ENCODE data around the gene ANO8. TPM values are rescaled to one million over a fixed set of nuclear protein-coding genes. Genes with fewer than 3 reads are reported as not detected.

The ANO8 gene
- total and polyA plus RNA-seq, 2 experiments from 2014 or later = 1.1 to 7.3 TPM

- H3K9me2 ChIP-seq (replicated peaks; ENCODE audit: insufficient read depth) = no peaks in the 10 kb centered on the region
- no peak overlapping the region for H2AFZ ChIP-seq
- H3K79me2 ChIP-seq = no peaks in the 10 kb centered on the region
- H3K36me3 ChIP-seq (replicated peaks; ENCODE audit: insufficient read depth, low read depth) = no peaks in the 10 kb centered on the region
- no peak for DNase-seq (ENCODE audit: low spot score)
- no peaks in the 10 kb centered on the region for H3K9me3 ChIP-seq (ENCODE audit: low read depth)
- no peaks in the 10 kb centered on the region for H3K27me3 ChIP-seq
- TF ChIP-seq EZH2 (IDR thresholded peaks at IDR 0.05; ENCODE audit: borderline replicate concordance) (no peak), EZH2phosphoT487 (IDR thresholded peaks at IDR 0.05; ENCODE audit: low read depth, severe bottlenecking, unreplicated experiment) (no peak), CTCF (IDR thresholded peaks at IDR 0.05; ENCODE audit: poor library complexity) (no peak)
- no peak overlapping the region for H3K4me2 ChIP-seq
- no peaks in the 10 kb centered on the region for H4K20me1 ChIP-seq (ENCODE audit: insufficient read depth, poor library complexity, severe bottlenecking)
- peaks cover 5% of the 10 kb centered on the region for H3K4me1 ChIP-seq (ENCODE audit: insufficient read depth)
- no peak overlapping the region for H3K4me3 ChIP-seq
- H3K27ac ChIP-seq = no peak overlapping the region
- 59% methylated on average over 11 of the region's 11 CpGs for WGBS (ENCODE audit: low lambda C conversion rate, missing lambda C conversion rate)
These were observed 23.1 kb upstream of the ANO8 start for GRCh38 chr19:17357724-17358123.

DNA sequence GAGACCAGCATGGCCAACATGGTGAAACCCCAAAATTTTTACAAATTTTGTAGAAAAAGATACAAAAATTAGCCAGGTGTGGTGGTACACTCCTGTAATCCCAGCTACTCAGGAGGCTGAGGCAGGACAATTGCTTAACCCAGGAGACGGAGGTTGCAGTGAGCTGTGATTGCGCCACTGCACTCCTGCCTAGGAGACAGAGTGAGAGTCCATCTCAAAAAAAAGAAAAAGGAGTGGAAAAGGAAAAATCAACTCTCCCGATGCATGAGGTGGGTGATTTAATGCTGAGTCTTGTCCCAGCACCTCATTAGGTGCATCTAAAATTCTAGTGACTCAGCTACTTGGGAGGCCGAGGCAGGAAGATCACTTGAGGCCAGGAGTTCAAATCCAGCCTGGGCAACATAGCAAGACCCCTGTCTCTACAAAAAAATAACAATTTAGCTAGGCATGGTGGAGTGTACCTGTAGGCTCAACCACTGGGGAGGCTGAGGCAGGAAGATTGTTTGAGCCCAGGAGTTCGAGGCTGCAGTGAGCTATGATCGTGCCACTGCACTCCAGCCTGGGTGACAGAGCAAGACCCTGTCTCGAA is 22.5 kb upstream of the ANO8 start:
- H3K9me3 ChIP-seq (ENCODE audit: low read depth) = no peaks in the 10 kb centered on the region
- no peak overlapping the region for H3K27ac ChIP-seq
- no peaks in the 10 kb centered on the region for H3K27me3 ChIP-seq

GRCh38 chr19:17353386-17353785 is 18.7 kb upstream of the ANO8 start:
- no peak for DNase-seq (ENCODE audit: low spot score)
- Histone ChIP-seq H3K4me2 (no peak overlapping the region), H3K4me3 (no peak overlapping the region), H3K79me2 (no peaks in the 10 kb centered on the region), H3K36me3 (replicated peaks; ENCODE audit: insufficient read depth, low read depth) (no peaks in the 10 kb centered on the region), H3K27me3 (no peaks in the 10 kb centered on the region), H3K9me3 (ENCODE audit: low read depth) (no peaks in the 10 kb centered on the region), H3K4me1 (ENCODE audit: insufficient read depth) (peaks cover 5% of the 10 kb centered on the region), H2AFZ (no peak overlapping the region), H3K27ac (no peak overlapping the region), H4K20me1 (ENCODE audit: insufficient read depth, poor library complexity, severe bottlenecking) (no peaks in the 10 kb centered on the region), H3K9me2 (replicated peaks; ENCODE audit: insufficient read depth) (no peaks in the 10 kb centered on the region)
- 94% methylated on average over 7 of the region's 8 CpGs for WGBS (ENCODE audit: low lambda C conversion rate, missing lambda C conversion rate)
- no peak for TF ChIP-seq EZH2 (IDR thresholded peaks at IDR 0.05; ENCODE audit: borderline replicate concordance)
- TF ChIP-seq EZH2phosphoT487 (IDR thresholded peaks at IDR 0.05; ENCODE audit: low read depth, severe bottlenecking, unreplicated experiment) = no peak
- TF ChIP-seq CTCF (IDR thresholded peaks at IDR 0.05; ENCODE audit: poor library complexity) = no peak

More for the DNA sequence above, 22.5 kb upstream of the ANO8 start:
- TF ChIP-seq CTCF (IDR thresholded peaks at IDR 0.05; ENCODE audit: poor library complexity) = no peak
- TF ChIP-seq EZH2phosphoT487 (IDR thresholded peaks at IDR 0.05; ENCODE audit: low read depth, severe bottlenecking, unreplicated experiment) = no peak
- no peak for TF ChIP-seq EZH2 (IDR thresholded peaks at IDR 0.05; ENCODE audit: borderline replicate concordance)
- WGBS (ENCODE audit: low lambda C conversion rate, missing lambda C conversion rate) = 93% methylated on average over 7 of the region's 7 CpGs
- Histone ChIP-seq H2AFZ (no peak overlapping the region), H3K36me3 (replicated peaks; ENCODE audit: insufficient read depth, low read depth) (no peaks in the 10 kb centered on the region), H3K4me1 (ENCODE audit: insufficient read depth) (peaks cover 5% of the 10 kb centered on the region), H3K4me3 (no peak overlapping the region), H3K79me2 (no peaks in the 10 kb centered on the region), H4K20me1 (ENCODE audit: insufficient read depth, poor library complexity, severe bottlenecking) (no peaks in the 10 kb centered on the region), H3K4me2 (no peak overlapping the region), H3K9me2 (replicated peaks; ENCODE audit: insufficient read depth) (no peaks in the 10 kb centered on the region)
- no peak for DNase-seq (ENCODE audit: low spot score)
